Small intestine (tissue), 7 donors: ENCODE data around the gene TMEM120B. TPM values are rescaled to one million over a fixed set of nuclear protein-coding genes. Genes with fewer than 3 reads are reported as not detected.
"Not testable (repeated sequence)": the region's sequence is repeated elsewhere in the genome, so short reads cannot be mapped to it uniquely, and the experiment has no call there.

Experiments
- DNase-seq, 2 donors: peaks; one replicate each; pipeline versions ENCODE4 v3.0.0 to v3.0.0-alpha.2; 2013
- FAIRE-seq: peaks from 2 replicates; lab custom pipeline; 2012; peaks lifted over from hg19 to GRCh38; lab: Jason Lieb, UNC
- H3K27ac ChIP-seq, 3 donors: one replicate each; pipeline ENCODE4 v1.5.1; 2013; ENCODE audit warnings: low read length in 2 of 3, mild to moderate bottlenecking in 2 of 3, control low read depth in 1 of 3, inconsistent platforms in 1 of 3, low read depth in 1 of 3, moderate library complexity in 1 of 3
- H3K27me3 ChIP-seq, 3 donors: one replicate each; pipeline ENCODE4 v1.6.1; 2013; ENCODE audit warnings: low read length in 3 of 3, inconsistent platforms in 1 of 3; ENCODE audit not compliant: control insufficient read depth in 3 of 3, insufficient read depth in 3 of 3
- H3K36me3 ChIP-seq, 3 donors: one replicate each; pipeline ENCODE4 v1.6.1; 2013; ENCODE audit warnings: low read length in 3 of 3, inconsistent platforms in 1 of 3, low read depth in 1 of 3, mild to moderate bottlenecking in 1 of 3, moderate library complexity in 1 of 3; ENCODE audit not compliant: control insufficient read depth in 3 of 3, insufficient read depth in 2 of 3
- H3K4me1 ChIP-seq, 3 donors: one replicate each; pipeline ENCODE4 v1.6.1; 2013; ENCODE audit warnings: low read length in 2 of 3, inconsistent platforms in 1 of 3, low read depth in 1 of 3, mild to moderate bottlenecking in 1 of 3, moderate library complexity in 1 of 3; ENCODE audit not compliant: control insufficient read depth in 3 of 3, insufficient read depth in 2 of 3
- H3K4me3 ChIP-seq, 3 donors: one replicate each; pipeline ENCODE4 v1.5.1; 2013; ENCODE audit warnings: low read length in 3 of 3, control low read depth in 1 of 3, inconsistent platforms in 1 of 3, low read depth in 1 of 3, mild to moderate bottlenecking in 1 of 3, moderate library complexity in 1 of 3
- H3K9me3 ChIP-seq, 2 donors: one replicate each; pipeline ENCODE4 v1.6.1; 2013; ENCODE audit warnings: low read depth in 1 of 2, low read length in 1 of 2; ENCODE audit not compliant: control insufficient read depth in 2 of 2, insufficient read depth in 1 of 2
- WGBS, 3 donors: extraction: QIAGEN DNeasy Blood & Tissue Kit; methylation state at CpG; one replicate each; pipeline ENCODE4 v1.1.7; 2013; 5-methylcytosine and 5-hydroxymethylcytosine counted together
- polyA plus RNA-seq, 4 donors: library from polyadenylated mRNA; stranded (reverse) in 3 of 4; unstranded in 1 of 4; fragments of 200-250 nt in 3 of 4; fragments of 120-200 nt in 1 of 4; gene quantifications; one replicate each; pipeline versions ENCODE4 v1.2.1 to v1.2.3, GENCODE V29; 2013
- donor health status: healthy with polysubstance abuse.
- donor health status: control.
- donor health status: control.
- donor health status: Bipolar disorder and iron deficiency.
- donor health status: healthy.

The TMEM120B gene
- polyA plus RNA-seq, 4 donors, result 2.7 to 11.3 (median 3.6) TPM

GRCh38 chr12:121678305-121678704, 34.2 kb upstream of the TMEM120B start:
- no peaks in the 10 kb centered on the region for H3K36me3 ChIP-seq
- H3K4me3 ChIP-seq, result no peak overlapping the region
- WGBS, 3 donors, result 64 to 76% (median 66%) methylated on average over 3 of the region's 3 CpGs
- FAIRE-seq (no peak), DNase-seq (no peak)
- no peaks in the 10 kb centered on the region for H3K4me1 ChIP-seq
- no peaks in the 10 kb centered on the region for H3K27me3 ChIP-seq
- no peaks in the 10 kb centered on the region for H3K9me3 ChIP-seq
- H3K27ac ChIP-seq, result no peak overlapping the region

- no peak overlapping the region for H3K27ac ChIP-seq
- WGBS, 3 donors, result 74 to 78% (median 78%) methylated on average over 9 of the region's 9 CpGs
- no peaks in the 10 kb centered on the region for H3K4me1 ChIP-seq
- no peak overlapping the region for H3K4me3 ChIP-seq
- no peaks in the 10 kb centered on the region for H3K36me3 ChIP-seq
- DNase-seq, result no peak
- H3K9me3 ChIP-seq, result no peaks in the 10 kb centered on the region
- no peaks in the 10 kb centered on the region for H3K27me3 ChIP-seq
- no peak for FAIRE-seq
Measured at GRCh38 chr12:121678716-121679300, 33.7 kb upstream of the TMEM120B start.

- not testable (repeated sequence) for H3K9me3 ChIP-seq, H3K36me3 ChIP-seq, H3K4me1 ChIP-seq, H3K4me3 ChIP-seq, DNase-seq, H3K27ac ChIP-seq, FAIRE-seq, H3K27me3 ChIP-seq
- WGBS, 3 donors, result 86 to 94% (median 86%) methylated on average over 12 to 13 of the region's 13 CpGs
Measured at GRCh38 chr12:121679661-121680197, 32.8 kb upstream of the TMEM120B start.

GRCh38 chr12:121688966-121689365, 23.6 kb upstream of the TMEM120B start:
- 62 to 75% (median 62%) methylated on average over 3 of the region's 3 CpGs for WGBS, 3 donors
- no peak for FAIRE-seq
- H3K4me3 ChIP-seq, result no peak overlapping the region

GRCh38 chr12:121689430-121689829, 23.1 kb upstream of the TMEM120B start:
- Histone ChIP-seq H3K27ac (no peak overlapping the region), H3K4me1 (no peaks in the 10 kb centered on the region), H3K4me3 (no peak overlapping the region), H3K27me3 (peaks cover 0 to 2% (median 0%) of the 10 kb centered on the region in 3 donors), H3K36me3 (no peaks in the 10 kb centered on the region), H3K9me3 (no peaks in the 10 kb centered on the region)
- DNase-seq (no peak), FAIRE-seq (no peak)
- WGBS, 3 donors, result 95 to 98% (median 97%) methylated on average over 2 of the region's 2 CpGs

More at GRCh38 chr12:121688966-121689365, 23.6 kb upstream of the TMEM120B start:
- DNase-seq, result no peak
- no peak overlapping the region for H3K27ac ChIP-seq
- H3K36me3 ChIP-seq, result no peaks in the 10 kb centered on the region
- peaks cover 0 to 2% (median 0%) of the 10 kb centered on the region in 3 donors for H3K27me3 ChIP-seq
- no peaks in the 10 kb centered on the region for H3K9me3 ChIP-seq
- no peaks in the 10 kb centered on the region for H3K4me1 ChIP-seq

GRCh38 chr12:121692744-121693143, 19.8 kb upstream of the TMEM120B start:
- not testable (repeated sequence) for H3K27me3 ChIP-seq, FAIRE-seq, H3K27ac ChIP-seq, H3K9me3 ChIP-seq, H3K36me3 ChIP-seq, DNase-seq, H3K4me1 ChIP-seq, H3K4me3 ChIP-seq
- 65 to 80% (median 70%) methylated on average over 3 of the region's 3 CpGs for WGBS, 3 donors

GRCh38 chr12:121693155-121693687, 19.3 kb upstream of the TMEM120B start:
- Histone ChIP-seq H3K4me3 (no peak overlapping the region), H3K27ac (no peak overlapping the region), H3K4me1 (no peaks in the 10 kb centered on the region), H3K9me3 (no peaks in the 10 kb centered on the region), H3K27me3 (peaks cover 0 to 2% (median 0%) of the 10 kb centered on the region in 3 donors), H3K36me3 (no peaks in the 10 kb centered on the region)
- no peak for DNase-seq
- 67 to 79% (median 67%) methylated on average over 7 of the region's 7 CpGs for WGBS, 3 donors
- FAIRE-seq, result no peak

- DNase-seq (peak; percentile 66 to 67), FAIRE-seq (peak; percentile 67)
- Histone ChIP-seq H3K27ac (no peak overlapping the region), H3K27me3 (no peaks in the 10 kb centered on the region), H3K4me1 (peaks cover 0 to 2% (median 0%) of the 10 kb centered on the region in 3 donors), H3K9me3 (no peaks in the 10 kb centered on the region), H3K36me3 (no peaks in the 10 kb centered on the region), H3K4me3 (no peak overlapping the region)
- WGBS, 3 donors, result 44 to 49% (median 49%) methylated on average over 9 of the region's 9 CpGs
Measured at GRCh38 chr12:121697093-121697698, 15.4 kb upstream of the TMEM120B start.
